Measurements from ENCODE around the gene GRB14. TPM values are rescaled to one million over a fixed set of nuclear protein-coding genes. Genes with fewer than 3 reads are reported as not detected.

The GRB14 gene
- total RNA-seq, 1 donor from 2014 or later: 46.3 TPM

DNA sequence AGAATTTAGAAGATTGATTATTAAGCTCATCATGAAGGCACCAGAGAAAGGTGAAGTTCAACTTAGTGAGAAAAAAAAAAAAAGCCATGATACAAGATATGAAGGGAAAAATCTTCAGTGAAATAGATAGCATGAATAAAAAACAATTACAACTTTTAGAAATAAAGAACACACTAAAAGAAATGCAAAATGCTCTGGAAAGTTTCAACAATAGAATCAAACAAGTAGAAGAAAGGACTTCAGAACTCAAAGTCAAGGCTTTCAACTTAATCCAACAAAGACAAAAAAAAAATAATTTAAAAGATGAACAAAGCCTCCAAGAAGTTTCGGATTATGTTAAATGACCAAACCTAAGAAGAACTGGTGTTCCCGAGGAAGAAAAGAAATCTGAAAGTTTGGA, 105.5 kb downstream of the GRB14 start:
- TF ChIP-seq, protein P1, sequence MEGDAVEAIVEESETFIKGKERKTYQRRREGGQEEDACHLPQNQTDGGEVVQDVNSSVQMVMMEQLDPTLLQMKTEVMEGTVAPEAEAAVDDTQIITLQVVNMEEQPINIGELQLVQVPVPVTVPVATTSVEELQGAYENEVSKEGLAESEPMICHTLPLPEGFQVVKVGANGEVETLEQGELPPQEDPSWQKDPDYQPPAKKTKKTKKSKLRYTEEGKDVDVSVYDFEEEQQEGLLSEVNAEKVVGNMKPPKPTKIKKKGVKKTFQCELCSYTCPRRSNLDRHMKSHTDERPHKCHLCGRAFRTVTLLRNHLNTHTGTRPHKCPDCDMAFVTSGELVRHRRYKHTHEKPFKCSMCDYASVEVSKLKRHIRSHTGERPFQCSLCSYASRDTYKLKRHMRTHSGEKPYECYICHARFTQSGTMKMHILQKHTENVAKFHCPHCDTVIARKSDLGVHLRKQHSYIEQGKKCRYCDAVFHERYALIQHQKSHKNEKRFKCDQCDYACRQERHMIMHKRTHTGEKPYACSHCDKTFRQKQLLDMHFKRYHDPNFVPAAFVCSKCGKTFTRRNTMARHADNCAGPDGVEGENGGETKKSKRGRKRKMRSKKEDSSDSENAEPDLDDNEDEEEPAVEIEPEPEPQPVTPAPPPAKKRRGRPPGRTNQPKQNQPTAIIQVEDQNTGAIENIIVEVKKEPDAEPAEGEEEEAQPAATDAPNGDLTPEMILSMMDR (IDR thresholded peaks at IDR 0.05; ENCODE audit: unreplicated experiment): no peak
- Mint-ChIP-seq H3K27ac (no peak overlapping the region), H3K27me3 (no peaks in the 10 kb centered on the region), H3K4me3 (ENCODE audit: low read depth) (no peak overlapping the region), H3K4me1 (ENCODE audit: low read depth) (peaks cover 13% of the 10 kb centered on the region), H3K36me3 (ENCODE audit: insufficient read depth) (peaks cover 68% of the 10 kb centered on the region), H3K9me3 (ENCODE audit: low read depth) (peaks cover 56% of the 10 kb centered on the region)
- DNase-seq (ENCODE audit: low spot score, unreplicated experiment): no peak

DNA sequence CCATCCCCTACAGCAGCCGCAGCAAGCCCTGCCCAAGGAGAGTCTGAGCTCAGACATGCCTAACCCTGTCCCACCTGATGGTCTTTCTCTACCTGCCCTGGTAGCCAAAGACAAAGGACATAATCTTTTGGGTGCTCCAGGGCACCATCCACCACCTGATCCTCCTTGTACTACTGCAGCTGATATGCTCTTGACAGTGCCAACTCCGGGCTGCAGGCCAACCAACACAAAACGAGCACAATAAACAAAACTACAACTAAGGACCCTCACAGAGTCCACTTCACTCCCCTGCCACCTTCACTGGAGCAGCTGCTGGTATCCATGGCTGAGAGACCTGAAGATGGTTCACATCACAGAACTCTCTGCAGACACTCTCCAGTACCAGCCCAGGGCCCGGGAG, 106.3 kb downstream of the GRB14 start:
- H3K36me3 Mint-ChIP-seq (ENCODE audit: insufficient read depth): peaks cover 61% of the 10 kb centered on the region
- H3K27ac Mint-ChIP-seq: peak overlapping the region; percentile 87
- H3K9me3 Mint-ChIP-seq (ENCODE audit: low read depth): peaks cover 49% of the 10 kb centered on the region
- TF ChIP-seq, protein P1 (IDR thresholded peaks at IDR 0.05; ENCODE audit: unreplicated experiment): no peak
- DNase-seq (ENCODE audit: low spot score, unreplicated experiment): no peak
- H3K4me3 Mint-ChIP-seq (ENCODE audit: low read depth): no peak overlapping the region
- peaks cover 13% of the 10 kb centered on the region for H3K4me1 Mint-ChIP-seq (ENCODE audit: low read depth)
- no peaks in the 10 kb centered on the region for H3K27me3 Mint-ChIP-seq

DNA sequence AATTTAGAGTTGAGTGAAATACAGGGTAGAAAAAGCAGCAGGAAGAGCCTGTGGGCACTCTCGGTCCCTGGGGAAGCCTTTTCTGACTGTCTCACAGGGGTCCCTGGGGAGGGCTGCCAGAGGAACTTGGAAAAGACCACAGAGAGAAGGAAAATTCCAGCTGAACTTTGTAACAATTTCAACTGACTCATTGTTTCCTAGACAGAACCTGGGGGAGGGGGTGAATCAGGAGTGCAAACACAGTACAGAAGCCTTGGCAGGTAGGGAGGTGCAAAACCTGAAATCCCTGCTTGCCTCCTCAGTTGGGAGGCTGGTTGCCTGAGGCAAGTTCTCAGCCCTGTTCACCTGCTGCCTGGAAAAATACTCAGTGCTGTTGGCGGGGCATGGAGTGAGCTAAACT, 106.8 kb downstream of the GRB14 start:
- DNase-seq (ENCODE audit: low spot score, unreplicated experiment): no peak
- Mint-ChIP-seq H3K9me3 (ENCODE audit: low read depth) (peaks cover 45% of the 10 kb centered on the region), H3K4me1 (ENCODE audit: low read depth) (peaks cover 13% of the 10 kb centered on the region), H3K36me3 (ENCODE audit: insufficient read depth) (peaks cover 55% of the 10 kb centered on the region), H3K27ac (peak overlapping the region; percentile 87), H3K27me3 (no peaks in the 10 kb centered on the region), H3K4me3 (ENCODE audit: low read depth) (peak overlapping the region; percentile 46)
- TF ChIP-seq, protein P1 (IDR thresholded peaks at IDR 0.05; ENCODE audit: unreplicated experiment): no peak

DNA sequence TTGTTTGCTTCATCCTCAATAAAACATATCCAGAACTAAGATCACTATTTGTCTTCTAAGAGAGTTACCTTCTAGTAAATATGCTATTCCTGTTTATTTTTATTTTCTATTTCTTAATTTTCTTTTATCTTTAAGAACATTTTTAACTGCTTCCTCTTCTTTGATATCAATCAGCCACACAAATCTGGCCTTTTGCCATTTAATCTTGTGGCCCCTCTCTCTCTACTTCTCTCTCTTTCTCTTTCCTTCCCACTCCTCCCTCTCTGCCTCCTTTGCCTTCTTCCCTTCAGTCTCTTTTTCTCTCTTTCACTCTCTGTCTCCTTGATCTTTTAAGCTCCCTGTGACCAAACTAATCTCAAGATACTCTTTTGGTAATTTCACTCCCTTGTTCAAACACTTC, 108.4 kb downstream of the GRB14 start:
- Mint-ChIP-seq H3K36me3 (ENCODE audit: insufficient read depth) (peaks cover 44% of the 10 kb centered on the region), H3K27ac (no peak overlapping the region), H3K9me3 (ENCODE audit: low read depth) (peaks cover 29% of the 10 kb centered on the region), H3K27me3 (no peaks in the 10 kb centered on the region), H3K4me3 (ENCODE audit: low read depth) (no peak overlapping the region), H3K4me1 (ENCODE audit: low read depth) (peaks cover 15% of the 10 kb centered on the region)
- TF ChIP-seq, protein P1 (IDR thresholded peaks at IDR 0.05; ENCODE audit: unreplicated experiment): no peak
- no peak for DNase-seq (ENCODE audit: low spot score, unreplicated experiment)

DNA sequence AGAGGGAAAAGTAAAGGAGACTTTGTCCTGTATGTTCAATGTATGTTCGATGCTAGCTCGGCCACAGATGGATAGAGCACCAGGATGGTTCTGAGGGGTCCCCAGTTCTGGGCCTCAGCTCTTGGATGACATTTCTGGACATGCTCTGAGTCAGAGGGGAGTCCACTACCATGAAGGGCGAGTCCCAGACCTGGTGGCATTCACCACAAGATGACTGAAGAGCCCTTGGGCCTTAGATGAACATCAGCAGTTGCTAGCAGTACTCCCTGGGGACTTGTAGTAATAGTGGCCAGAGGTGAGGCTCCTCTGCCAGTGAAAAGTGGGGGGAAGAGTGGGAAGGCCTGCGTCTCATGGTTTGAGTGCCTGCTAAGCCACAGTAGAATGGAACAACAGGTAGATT, 109.5 kb downstream of the GRB14 start:
- H3K4me3 Mint-ChIP-seq (ENCODE audit: low read depth): no peak overlapping the region
- H3K27ac Mint-ChIP-seq: no peak overlapping the region
- H3K27me3 Mint-ChIP-seq: no peaks in the 10 kb centered on the region
- H3K4me1 Mint-ChIP-seq (ENCODE audit: low read depth): peaks cover 15% of the 10 kb centered on the region
- H3K9me3 Mint-ChIP-seq (ENCODE audit: low read depth): peaks cover 20% of the 10 kb centered on the region
- TF ChIP-seq, protein P1 (IDR thresholded peaks at IDR 0.05; ENCODE audit: unreplicated experiment): no peak
- no peak for DNase-seq (ENCODE audit: low spot score, unreplicated experiment)
- peaks cover 33% of the 10 kb centered on the region for H3K36me3 Mint-ChIP-seq (ENCODE audit: insufficient read depth)

Measured in progenitor cell of endocrine pancreas (in vitro differentiated cells).